Endothelial cell of umbilical vein (primary cell): ENCODE measurements around the gene SLIT1. TPM values are rescaled to one million over a fixed set of nuclear protein-coding genes. Genes with fewer than 3 reads are reported as not detected.

Source experiments
- BruUV-seq: library from RNA; stranded (reverse); fragments of 400-500 nt; replicated peaks from 2 replicates; lab custom pipeline; 2021; lab: Mats Ljungman, UMichigan
- CTCF ChIA-PET: fragments of 300-600, 350-600 bp; sonication (Branson Sonifier 250); formaldehyde crosslinking; loops from one replicate; lab custom pipeline; 2021; ENCODE audit warnings: antibody characterized with exemption, inconsistent platforms; lab: Charles Lee
- POLR2A ChIA-PET: fragments of 300-600, 350-600 bp; sonication (Branson Sonifier 250); formaldehyde crosslinking; loops from one replicate; lab custom pipeline; 2021; ENCODE audit warnings: antibody characterized with exemption, inconsistent platforms; lab: Charles Lee
- DNase-seq: peaks from one replicate; pipeline ENCODE4 v3.0.0-alpha.2; 2011; ENCODE audit warnings: low read depth, low spot score
- FAIRE-seq: peaks from 2 replicates; lab custom pipeline; 2011; peaks lifted over from hg19 to GRCh38; lab: Jason Lieb, UNC
- H2AFZ ChIP-seq: 2 replicates; pipeline ENCODE4 v1.6.0; 2012; ENCODE audit warnings: low read depth, low read length, control low read depth, inconsistent platforms
- H3K27ac ChIP-seq: 2 replicates; pipeline ENCODE4 v1.5.1; 2011; ENCODE audit warnings: low read depth, mild to moderate bottlenecking, control low read depth, low read length, moderate library complexity; ENCODE audit not compliant: insufficient read depth
- H3K27me3 ChIP-seq, 2 experiments: 2 replicates each; pipeline versions ENCODE4 v1.6.0 to v1.6.1; 2011; ENCODE audit warnings: low read length in 2 of 2, mixed read lengths in 1 of 2; ENCODE audit not compliant: control insufficient read depth in 2 of 2, insufficient read depth in 2 of 2
- H3K36me3 ChIP-seq, 2 experiments: 2 replicates in 1 of 2; 3 replicates in 1 of 2; pipeline ENCODE4 v1.5.1; 2011; ENCODE audit warnings: low read length in 2 of 2, mild to moderate bottlenecking in 1 of 2, moderate library complexity in 1 of 2; ENCODE audit not compliant: control insufficient read depth in 2 of 2, insufficient read depth in 2 of 2; ENCODE audit errors: extremely low read depth in 1 of 2
- H3K4me1 ChIP-seq: 3 replicates; pipeline ENCODE4 v1.5.1; 2011; ENCODE audit warnings: mild to moderate bottlenecking, low read length; ENCODE audit not compliant: control insufficient read depth, insufficient read depth; ENCODE audit errors: extremely low read depth
- H3K4me2 ChIP-seq: 2 replicates; pipeline ENCODE4 v1.6.1; 2011; ENCODE audit warnings: low read length, control low read depth, mixed read lengths; ENCODE audit not compliant: insufficient read depth
- H3K4me3 ChIP-seq, 3 experiments: fragments of 200-600 bp in 1 of 3; sonication (generic), shearing (Covaris generic) in 1 of 3; replicated peaks in 1 of 3; 2 replicates each; pipeline ENCODE4 v1.5.1; 2011 to 2016; ENCODE audit warnings: control low read depth in 3 of 3, low read length in 3 of 3, mild to moderate bottlenecking in 2 of 3, inconsistent platforms in 1 of 3, low read depth in 1 of 3, moderate library complexity in 1 of 3; ENCODE audit not compliant: insufficient read depth in 1 of 3
- H3K79me2 ChIP-seq: 2 replicates; pipeline ENCODE4 v1.6.0; 2012; ENCODE audit warnings: low read length, inconsistent platforms; ENCODE audit not compliant: control insufficient read depth, insufficient read depth
- H3K9ac ChIP-seq: replicated peaks from 2 replicates; pipeline ENCODE3; 2011; ENCODE audit warnings: low read length, control low read depth; ENCODE audit not compliant: insufficient read depth; ENCODE audit errors: extremely low read depth
- H3K9me1 ChIP-seq: replicated peaks from 3 replicates; pipeline ENCODE4 v1.6.0; 2011; ENCODE audit warnings: mild to moderate bottlenecking, low read length; ENCODE audit not compliant: control insufficient read depth, insufficient read depth; ENCODE audit errors: extremely low read depth
- H3K9me3 ChIP-seq: replicated peaks from 2 replicates; pipeline ENCODE4 v1.5.1; 2012; ENCODE audit warnings: low read length, inconsistent platforms; ENCODE audit not compliant: control insufficient read depth, insufficient read depth
- H4K20me1 ChIP-seq: replicated peaks from 2 replicates; pipeline ENCODE3; 2011; ENCODE audit warnings: mild to moderate bottlenecking, low read length; ENCODE audit not compliant: control insufficient read depth, insufficient read depth; ENCODE audit errors: extremely low read depth
- EZH2 ChIP-seq: IDR thresholded peaks from 2 replicates; pipeline ENCODE4 v1.6.1; 2012; ENCODE audit warnings: borderline replicate concordance, low read depth, mild to moderate bottlenecking, moderate library complexity, low read length, inconsistent platforms; ENCODE audit not compliant: severe bottlenecking
- FOS ChIP-seq: IDR thresholded peaks from 2 replicates; pipeline ENCODE4 v1.6.1; 2011; ENCODE audit warnings: mild to moderate bottlenecking, low read length, moderate library complexity, borderline replicate concordance; ENCODE audit not compliant: insufficient read depth
- GATA2 ChIP-seq: IDR thresholded peaks from 2 replicates; pipeline ENCODE4 v1.7.0; 2011; ENCODE audit warnings: low read depth, mild to moderate bottlenecking, moderate library complexity, mixed read lengths, low read length; ENCODE audit not compliant: insufficient read length, insufficient read depth
- JUN ChIP-seq: IDR thresholded peaks from 2 replicates; pipeline ENCODE4 v1.6.1; 2011; ENCODE audit warnings: borderline replicate concordance, low read depth; ENCODE audit not compliant: insufficient read length, insufficient read depth
- MYC ChIP-seq: IDR thresholded peaks from one replicate; pipeline ENCODE4 v1.6.1; 2011; ENCODE audit warnings: mild to moderate bottlenecking, low read depth, low read length
- POLR2A ChIP-seq: IDR thresholded peaks from 2 replicates; pipeline ENCODE4 v1.6.1; 2012; ENCODE audit warnings: low read depth, mild to moderate bottlenecking, control low read depth, low read length
- POLR2AphosphoS5 ChIP-seq: IDR thresholded peaks from 2 replicates; pipeline ENCODE4 v1.6.1; 2012; ENCODE audit warnings: low read depth, mild to moderate bottlenecking, control low read depth, low read length, moderate library complexity; ENCODE audit not compliant: insufficient read depth
- dilution Hi-C: fragments of 300-500 bp; cut with MboI; formaldehyde crosslinking; loops from one replicate; pipeline ENCODE4 v1.15.0; 2019; ENCODE audit warnings: low sequenced_read_pairs; ENCODE audit not compliant: extremely low pct_ligation_motif_present
- intact Hi-C: fragments of 100-400 bp; cut with micrococcal nuclease; formaldehyde crosslinking; loops from one replicate; pipeline ENCODE4 v1.10.0; 2022
- polyA plus RNA-seq, 4 experiments: library from polyadenylated mRNA; depleted of rRNA in 3 of 4; stranded (reverse) in 3 of 4; unstranded in 1 of 4; fragments of >200 nt; gene quantifications; 2 replicates each; pipeline versions ENCODE4 v1.2.1 to v1.2.3, GENCODE V29; 2011 to 2012; ENCODE audit warnings: missing spikeins in 1 of 4
- total RNA-seq: library from RNA; stranded (reverse); gene quantifications from 2 replicates; pipeline ENCODE4 v1.2.3, GENCODE V29; 2021
- TF ChIP-seq, protein P1 (sequence below), 2 donors: IDR thresholded peaks; 1 replicate in 1 of 2; 2 replicates in 1 of 2; pipeline ENCODE4 v1.5.1; 2011; ENCODE audit warnings: low read length in 2 of 2, mild to moderate bottlenecking in 2 of 2, moderate library complexity in 2 of 2, control low read depth in 1 of 2, inconsistent platforms in 1 of 2, low read depth in 1 of 2; ENCODE audit not compliant: insufficient read depth in 1 of 2; ENCODE audit errors: extremely low read depth in 1 of 2
- TF ChIP-seq, protein P2 (sequence below): IDR thresholded peaks from 2 replicates; pipeline ENCODE4 v1.6.1; 2011; ENCODE audit not compliant: insufficient read depth, insufficient read length

The SLIT1 gene
- total and polyA plus RNA-seq, 2 donors (not counting 3 experiments of a cell fraction or from before 2014, with no cell fraction given), result 0.04 to 0.20 TPM

DNA sequence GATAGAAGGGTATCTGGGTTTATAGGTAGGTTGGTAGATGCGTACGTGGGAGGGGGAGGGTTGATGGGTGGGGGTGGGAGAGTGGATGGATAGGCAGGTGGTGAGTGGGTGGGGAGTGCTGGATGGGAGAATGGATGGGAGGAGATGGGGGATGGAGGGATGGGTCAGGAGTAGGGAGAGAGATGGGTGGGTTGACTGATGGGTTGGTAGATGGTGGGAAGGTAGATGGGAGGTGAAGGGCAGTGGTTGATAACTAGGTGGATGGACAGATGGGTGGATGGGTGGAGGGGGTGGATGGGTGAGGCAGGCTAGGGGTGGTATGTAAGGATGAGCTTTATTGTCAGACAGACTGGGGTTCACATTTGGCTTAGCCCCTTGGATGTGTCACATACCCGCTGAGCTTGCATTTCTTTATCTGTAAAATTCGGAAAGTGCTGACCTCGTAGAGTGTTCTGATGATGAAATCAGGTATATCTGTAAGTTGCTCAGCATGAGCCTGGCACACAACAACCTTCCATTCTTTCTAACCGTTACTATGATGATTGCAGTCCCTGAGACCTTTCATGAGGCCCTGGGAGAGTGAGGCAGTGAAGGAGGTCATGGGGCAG, 34.3 kb downstream of the SLIT1 start:
- Histone ChIP-seq H3K9ac (no peak overlapping the region), H3K4me3 (no peak overlapping the region), H3K9me1 (no peaks in the 10 kb centered on the region), H3K4me2 (no peak overlapping the region), H3K4me1 (no peaks in the 10 kb centered on the region), H3K27ac (no peak overlapping the region), H3K27me3 (peaks cover 0 to 2% of the 10 kb centered on the region in 2 experiments), H3K36me3 (no peaks in the 10 kb centered on the region), H3K9me3 (no peaks in the 10 kb centered on the region), H4K20me1 (no peaks in the 10 kb centered on the region), H3K79me2 (no peaks in the 10 kb centered on the region), H2AFZ (no peak overlapping the region)
- BruUV-seq, result no TSS peak
- ChIA-PET POLR2A (no interaction called here), CTCF (no interaction called here)
- TF ChIP-seq FOS, result no peak
- TF ChIP-seq MYC, result no peak
- TF ChIP-seq POLR2AphosphoS5, result no peak
- TF ChIP-seq GATA2, result no peak
- no peak for TF ChIP-seq JUN
- no peak for FAIRE-seq
- dilution Hi-C loops, result no loop called here
- intact Hi-C loops, result no loop called here
- no peak for DNase-seq

DNA sequence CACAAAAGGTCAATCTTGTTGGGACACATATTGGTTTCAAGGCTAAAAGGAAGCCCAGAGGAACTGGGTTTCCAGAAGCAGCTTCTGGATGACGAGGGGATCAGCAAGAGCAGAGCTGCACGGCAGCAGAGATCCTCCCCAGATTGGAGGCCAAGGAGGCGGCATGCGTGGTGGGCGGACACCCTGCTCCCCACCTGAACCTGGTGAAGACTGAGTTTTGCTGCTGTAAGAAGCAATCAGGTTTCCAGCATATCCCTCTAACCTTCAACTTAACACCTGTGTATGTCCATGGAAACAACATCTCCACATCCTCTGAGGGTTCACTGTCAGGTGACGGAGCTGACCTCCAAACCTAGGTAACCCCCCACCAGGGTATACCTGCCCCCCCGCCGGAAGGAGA, 35.1 kb downstream of the SLIT1 start:
- Histone ChIP-seq H4K20me1 (no peaks in the 10 kb centered on the region), H3K79me2 (no peaks in the 10 kb centered on the region), H3K4me1 (no peaks in the 10 kb centered on the region), H3K27me3 (peaks cover 0 to 2% of the 10 kb centered on the region in 2 experiments), H3K9me1 (no peaks in the 10 kb centered on the region), H3K4me3 (no peak overlapping the region), H3K4me2 (no peak overlapping the region), H3K36me3 (no peaks in the 10 kb centered on the region), H3K9ac (no peak overlapping the region), H3K27ac (no peak overlapping the region), H3K9me3 (no peaks in the 10 kb centered on the region), H2AFZ (no peak overlapping the region)
- POLR2A ChIA-PET, result no interaction called here
- BruUV-seq, result no TSS peak
- FAIRE-seq (no peak), DNase-seq (no peak)
- TF ChIP-seq POLR2AphosphoS5 (no peak), JUN (no peak), FOS (no peak), POLR2A (no peak), MYC (no peak), EZH2 (no peak), GATA2 (no peak)
- TF ChIP-seq, protein P1, sequence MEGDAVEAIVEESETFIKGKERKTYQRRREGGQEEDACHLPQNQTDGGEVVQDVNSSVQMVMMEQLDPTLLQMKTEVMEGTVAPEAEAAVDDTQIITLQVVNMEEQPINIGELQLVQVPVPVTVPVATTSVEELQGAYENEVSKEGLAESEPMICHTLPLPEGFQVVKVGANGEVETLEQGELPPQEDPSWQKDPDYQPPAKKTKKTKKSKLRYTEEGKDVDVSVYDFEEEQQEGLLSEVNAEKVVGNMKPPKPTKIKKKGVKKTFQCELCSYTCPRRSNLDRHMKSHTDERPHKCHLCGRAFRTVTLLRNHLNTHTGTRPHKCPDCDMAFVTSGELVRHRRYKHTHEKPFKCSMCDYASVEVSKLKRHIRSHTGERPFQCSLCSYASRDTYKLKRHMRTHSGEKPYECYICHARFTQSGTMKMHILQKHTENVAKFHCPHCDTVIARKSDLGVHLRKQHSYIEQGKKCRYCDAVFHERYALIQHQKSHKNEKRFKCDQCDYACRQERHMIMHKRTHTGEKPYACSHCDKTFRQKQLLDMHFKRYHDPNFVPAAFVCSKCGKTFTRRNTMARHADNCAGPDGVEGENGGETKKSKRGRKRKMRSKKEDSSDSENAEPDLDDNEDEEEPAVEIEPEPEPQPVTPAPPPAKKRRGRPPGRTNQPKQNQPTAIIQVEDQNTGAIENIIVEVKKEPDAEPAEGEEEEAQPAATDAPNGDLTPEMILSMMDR (IDR thresholded peaks at IDR 0.05; ENCODE audit: extremely low read depth in 1 of 2, insufficient read depth in 1 of 2, low read depth in 1 of 2, low read length in 2 of 2), result no peak
- TF ChIP-seq, protein P2, sequence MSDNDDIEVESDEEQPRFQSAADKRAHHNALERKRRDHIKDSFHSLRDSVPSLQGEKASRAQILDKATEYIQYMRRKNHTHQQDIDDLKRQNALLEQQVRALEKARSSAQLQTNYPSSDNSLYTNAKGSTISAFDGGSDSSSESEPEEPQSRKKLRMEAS, result no peak
- dilution Hi-C loops (no loop called here), intact Hi-C loops (no loop called here)
- CTCF ChIA-PET, result interaction anchor here (1.6 kb wide), 1 partner anchor 78 kb away, joined by 4 read pairs; no protein-coding TSS in a partner anchor
